H9 (cell line): Measurements from ENCODE around the gene RADIL. TPM values are rescaled to one million over a fixed set of nuclear protein-coding genes. Genes with fewer than 3 reads are reported as not detected.
A peak's percentile ranks its signal among the peaks of the same experiment; 100 is the strongest.

Experiments used
- DNase-seq: peaks from one replicate; pipeline ENCODE4 v3.0.0-alpha.2; 2017
- H2AFZ ChIP-seq: one replicate; pipeline ENCODE4 v1.6.1; 2013; ENCODE audit warnings: mild to moderate bottlenecking, low read length, control low read depth, moderate library complexity
- H2AK5ac ChIP-seq: 2 replicates; pipeline ENCODE4 v1.6.1; 2013; ENCODE audit warnings: low read length, control low read depth, mixed read lengths; ENCODE audit not compliant: insufficient read length
- H2BK120ac ChIP-seq: one replicate; pipeline ENCODE4 v1.6.1; 2013; ENCODE audit warnings: low read depth, mild to moderate bottlenecking, low read length, control low read depth, inconsistent platforms; ENCODE audit not compliant: poor library complexity, severe bottlenecking
- H2BK12ac ChIP-seq: 2 replicates; pipeline ENCODE4 v1.6.1; 2013; ENCODE audit warnings: low read length, control low read depth, mixed read lengths, low read depth; ENCODE audit not compliant: insufficient read length
- H2BK15ac ChIP-seq: 2 replicates; pipeline ENCODE4 v1.6.1; 2013; ENCODE audit warnings: low read depth, low read length, control low read depth
- H2BK20ac ChIP-seq: one replicate; pipeline ENCODE4 v1.6.1; 2013; ENCODE audit warnings: low read depth, mild to moderate bottlenecking, low read length, control low read depth, inconsistent platforms; ENCODE audit not compliant: poor library complexity, severe bottlenecking
- H2BK5ac ChIP-seq: 2 replicates; pipeline ENCODE4 v1.6.1; 2013; ENCODE audit warnings: low read length, control low read depth, mixed read lengths; ENCODE audit not compliant: insufficient read length
- H3K14ac ChIP-seq: 2 replicates; pipeline ENCODE4 v1.6.1; 2013; ENCODE audit warnings: low read length, control low read depth; ENCODE audit not compliant: insufficient read depth
- H3K18ac ChIP-seq: 2 replicates; pipeline ENCODE4 v1.6.1; 2013; ENCODE audit warnings: low read depth, mild to moderate bottlenecking, mixed read lengths, low read length, control low read depth; ENCODE audit not compliant: insufficient read length
- H3K23ac ChIP-seq: 2 replicates; pipeline ENCODE4 v1.6.1; 2013; ENCODE audit warnings: low read length, control low read depth, mixed read lengths, low read depth; ENCODE audit not compliant: insufficient read length
- H3K23me2 ChIP-seq: 2 replicates; pipeline ENCODE4 v1.6.1; 2013; ENCODE audit warnings: low read depth, mild to moderate bottlenecking, mixed read lengths, low read length, control low read depth; ENCODE audit not compliant: insufficient read length, poor library complexity, severe bottlenecking
- H3K27ac ChIP-seq: 2 replicates; pipeline ENCODE4 v1.5.1; 2013; ENCODE audit warnings: low read length, control low read depth, mixed read lengths, low read depth; ENCODE audit not compliant: insufficient read length
- H3K27me3 ChIP-seq: 2 replicates; pipeline ENCODE4 v1.6.1; 2013; ENCODE audit warnings: low read length, control low read depth, inconsistent platforms; ENCODE audit not compliant: insufficient read depth
- H3K4ac ChIP-seq: 2 replicates; pipeline ENCODE4 v1.6.1; 2013; ENCODE audit warnings: low read depth, mild to moderate bottlenecking, control low read depth, inconsistent platforms, low read length, moderate library complexity
- H3K4me1 ChIP-seq: 2 replicates; pipeline ENCODE4 v1.6.1; 2013; ENCODE audit warnings: low read length, control low read depth, inconsistent platforms; ENCODE audit not compliant: insufficient read depth
- H3K4me2 ChIP-seq: 2 replicates; pipeline ENCODE4 v1.6.1; 2013; ENCODE audit warnings: low read length, control low read depth, mixed read lengths; ENCODE audit not compliant: insufficient read length, insufficient read depth
- H3K56ac ChIP-seq: 2 replicates; pipeline ENCODE4 v1.6.1; 2013; ENCODE audit warnings: low read depth, mild to moderate bottlenecking, mixed read lengths, low read length, control low read depth; ENCODE audit not compliant: insufficient read length
- H3K79me1 ChIP-seq: 2 replicates; pipeline ENCODE4 v1.6.1; 2013; ENCODE audit warnings: low read depth, mild to moderate bottlenecking, moderate library complexity, low read length, control low read depth, inconsistent platforms; ENCODE audit not compliant: insufficient read depth, poor library complexity, severe bottlenecking
- H3K79me2 ChIP-seq: 2 replicates; pipeline ENCODE4 v1.6.1; 2013; ENCODE audit warnings: low read length, control low read depth, inconsistent platforms; ENCODE audit not compliant: insufficient read depth
- H3K9ac ChIP-seq: 2 replicates; pipeline ENCODE4 v1.6.1; 2013; ENCODE audit warnings: low read length, control low read depth, mixed read lengths; ENCODE audit not compliant: insufficient read length; ENCODE audit errors: extremely low read depth
- H3K9me3 ChIP-seq: one replicate; pipeline ENCODE4 v1.6.1; 2013; ENCODE audit warnings: low read depth, low read length, inconsistent platforms; ENCODE audit not compliant: control insufficient read depth
- H3T11ph ChIP-seq: one replicate; pipeline ENCODE4 v1.6.1; 2013; ENCODE audit warnings: mild to moderate bottlenecking, low read length, control low read depth, inconsistent platforms
- H4K20me1 ChIP-seq: one replicate; pipeline ENCODE4 v1.6.1; 2013; ENCODE audit not compliant: control insufficient read depth, insufficient read length, insufficient read depth
- H4K5ac ChIP-seq: 2 replicates; pipeline ENCODE4 v1.6.1; 2013; ENCODE audit warnings: low read depth, mild to moderate bottlenecking, mixed read lengths, low read length, control low read depth; ENCODE audit not compliant: insufficient read length
- H4K8ac ChIP-seq: replicated peaks from 2 replicates; pipeline ENCODE4 v1.6.1; 2013; ENCODE audit warnings: low read length, control low read depth, mixed read lengths, low read depth; ENCODE audit not compliant: insufficient read length
- H4K91ac ChIP-seq: 2 replicates; pipeline ENCODE4 v1.6.1; 2013; ENCODE audit warnings: low read depth, mild to moderate bottlenecking, moderate library complexity, mixed read lengths, low read length, control low read depth; ENCODE audit not compliant: insufficient read length
- H3K27ac Mint-ChIP-seq, 3 experiments: 2 replicates in 2 of 3; 3 replicates in 1 of 3; pipeline ENCODE4 v1.8.0; 2020 to 2021; ENCODE audit warnings: mixed read lengths in 3 of 3, mild to moderate bottlenecking in 1 of 3, moderate library complexity in 1 of 3
- H3K27me3 Mint-ChIP-seq: 2 replicates; pipeline ENCODE4 v1.8.0; 2021; ENCODE audit warnings: low read depth, mild to moderate bottlenecking, moderate library complexity, mixed read lengths
- H3K36me3 Mint-ChIP-seq, 3 experiments: 2 replicates in 2 of 3; 3 replicates in 1 of 3; pipeline ENCODE4 v1.8.0; 2020 to 2021; ENCODE audit warnings: low read depth in 3 of 3, mixed read lengths in 3 of 3; ENCODE audit not compliant: insufficient read depth in 1 of 3
- H3K4me1 Mint-ChIP-seq, 2 experiments: 2 replicates each; pipeline ENCODE4 v1.8.0; 2020; ENCODE audit warnings: mixed read lengths in 2 of 2
- H3K4me3 Mint-ChIP-seq, 2 experiments: 2 replicates in 1 of 2; 3 replicates in 1 of 2; pipeline ENCODE4 v1.8.0; 2020 to 2021; ENCODE audit warnings: mild to moderate bottlenecking in 2 of 2, mixed read lengths in 2 of 2, moderate library complexity in 1 of 2
- H3K9me3 Mint-ChIP-seq, 2 experiments: 2 replicates in 1 of 2; 3 replicates in 1 of 2; pipeline ENCODE4 v1.8.0; 2020; ENCODE audit warnings: mild to moderate bottlenecking in 2 of 2, mixed read lengths in 2 of 2, moderate library complexity in 1 of 2
- CTCF ChIP-seq: fragments of 200-600 bp; sonication (generic); conservative IDR thresholded peaks from 3 replicates; pipeline ENCODE4 v1.8.0; 2021; ENCODE audit warnings: antibody characterized with exemption, mild to moderate bottlenecking
- WGBS: extraction: QIAGEN DNeasy Blood & Tissue Kit; methylation state at CpG from one replicate; pipeline ENCODE4 v1.1.7; 2013; ENCODE audit warnings: missing lambda C conversion rate, low lambda C conversion rate, mixed read lengths; ENCODE audit not compliant: insufficient read length; ENCODE audit errors: extremely low coverage; 5-methylcytosine and 5-hydroxymethylcytosine counted together
- total RNA-seq: library from RNA; stranded (reverse); gene quantifications from 2 replicates; pipeline ENCODE4 v1.2.1, GENCODE V29; 2021

Gene RADIL
- total RNA-seq, 1 experiment from 2014 or later = 4.7 TPM

- H3K9me3 ChIP-seq = no peaks in the 10 kb centered on the region
- no peaks in the 10 kb centered on the region for H3K4me1 ChIP-seq
- H2BK12ac ChIP-seq = no peak overlapping the region
- Mint-ChIP-seq H3K27me3 (no peaks in the 10 kb centered on the region; the same call in 1 of the 2 replicates), H3K9me3 (peaks cover 0 to 3% of the 10 kb centered on the region in 2 experiments; a peak in 2 of 5 replicates), H3K4me1 (peaks cover 6 to 7% of the 10 kb centered on the region in 2 experiments; a peak in 3 of 4 replicates), H3K36me3 (peaks cover 4 to 20% (median 11%) of the 10 kb centered on the region in 3 experiments; a peak in 6 of 7 replicates), H3K4me3 (peak overlapping the region; percentile 34 to 58; a peak in 4 of 5 replicates), H3K27ac (no peak overlapping the region)
- no peaks in the 10 kb centered on the region for H3K79me1 ChIP-seq
- H2BK15ac ChIP-seq = no peak overlapping the region
- no peaks in the 10 kb centered on the region for H3K79me2 ChIP-seq
- H4K20me1 ChIP-seq = no peaks in the 10 kb centered on the region
- H4K8ac ChIP-seq = no peak overlapping the region
- H3K27me3 ChIP-seq = no peaks in the 10 kb centered on the region
- H3T11ph ChIP-seq = no peak overlapping the region
- H3K9ac ChIP-seq = no peak overlapping the region
- no peak overlapping the region for H2BK20ac ChIP-seq
- no peak overlapping the region for H2AFZ ChIP-seq
- no peak overlapping the region for H2BK120ac ChIP-seq
- H3K56ac ChIP-seq = no peak overlapping the region
- no peak overlapping the region for H3K4ac ChIP-seq
- H2AK5ac ChIP-seq = no peak overlapping the region
- no peak overlapping the region for H4K5ac ChIP-seq
- peak; percentile 52 for DNase-seq
- WGBS = no CpG with 5 or more reads among the region's 47 CpGs
- no peak overlapping the region for H4K91ac ChIP-seq
- no peak overlapping the region for H3K14ac ChIP-seq
- peaks cover 5% of the 10 kb centered on the region for H3K23me2 ChIP-seq
- no peak overlapping the region for H3K27ac ChIP-seq
- TF ChIP-seq CTCF = no peak
- peak overlapping the region; percentile 19 for H3K4me2 ChIP-seq
- H3K18ac ChIP-seq = peak overlapping the region; percentile 21
- no peak overlapping the region for H2BK5ac ChIP-seq
- no peak overlapping the region for H3K23ac ChIP-seq
These were observed 90.9 kb downstream of the RADIL start for GRCh38 chr7:4792537-4793126.
